ENCODE measurements around the gene HIVEP3.

GRCh38 chr1:41776891-41777441 lies 141.8 kb downstream of the HIVEP3 start:
- TF ChIP-seq, protein P1, sequence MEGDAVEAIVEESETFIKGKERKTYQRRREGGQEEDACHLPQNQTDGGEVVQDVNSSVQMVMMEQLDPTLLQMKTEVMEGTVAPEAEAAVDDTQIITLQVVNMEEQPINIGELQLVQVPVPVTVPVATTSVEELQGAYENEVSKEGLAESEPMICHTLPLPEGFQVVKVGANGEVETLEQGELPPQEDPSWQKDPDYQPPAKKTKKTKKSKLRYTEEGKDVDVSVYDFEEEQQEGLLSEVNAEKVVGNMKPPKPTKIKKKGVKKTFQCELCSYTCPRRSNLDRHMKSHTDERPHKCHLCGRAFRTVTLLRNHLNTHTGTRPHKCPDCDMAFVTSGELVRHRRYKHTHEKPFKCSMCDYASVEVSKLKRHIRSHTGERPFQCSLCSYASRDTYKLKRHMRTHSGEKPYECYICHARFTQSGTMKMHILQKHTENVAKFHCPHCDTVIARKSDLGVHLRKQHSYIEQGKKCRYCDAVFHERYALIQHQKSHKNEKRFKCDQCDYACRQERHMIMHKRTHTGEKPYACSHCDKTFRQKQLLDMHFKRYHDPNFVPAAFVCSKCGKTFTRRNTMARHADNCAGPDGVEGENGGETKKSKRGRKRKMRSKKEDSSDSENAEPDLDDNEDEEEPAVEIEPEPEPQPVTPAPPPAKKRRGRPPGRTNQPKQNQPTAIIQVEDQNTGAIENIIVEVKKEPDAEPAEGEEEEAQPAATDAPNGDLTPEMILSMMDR (IDR thresholded peaks at IDR 0.05) = no peak
- TF ChIP-seq JUND (IDR thresholded peaks at IDR 0.05) (no peak), REST (IDR thresholded peaks at IDR 0.05; ENCODE audit: low read depth, low read length) (no peak), GABPA (IDR thresholded peaks at IDR 0.05; ENCODE audit: low read depth) (no peak), RCOR1 (IDR thresholded peaks at IDR 0.05; ENCODE audit: low read length) (no peak), GATA2 (CRISPR knock-in tag; IDR thresholded peaks at IDR 0.05) (no peak), EP300 (IDR thresholded peaks at IDR 0.05; ENCODE audit: borderline replicate concordance in 1 of 2, low read depth in 1 of 2, low read length in 1 of 2) (no peak), USF1 (IDR thresholded peaks at IDR 0.05; ENCODE audit: borderline replicate concordance, low read depth) (no peak)
